ENCODE data around the gene GRIN3B. TPM values are rescaled to one million over a fixed set of nuclear protein-coding genes. Genes with fewer than 3 reads are reported as not detected.
A peak's percentile ranks its signal among the peaks of the same experiment; 100 is the strongest.

GRIN3B gene
- 3.0 TPM for total RNA-seq
- long read RNA-seq, partial matches to known transcripts, result 6 of 16 reads
- long read RNA-seq, other reads (novel, unspliced or antisense), result 8 of 16 reads

GRCh38 chr19:1000095-1000494 lies at the start of gene GRIN3B:
Gene GRIN3B (plus strand): TSS chr19:1000419. CDS start chr19:1000438, 19 bp downstream.
- ATAC-seq (peak; percentile 32 to 35), DNase-seq (peak; percentile 76)
- H3K36me3 ChIP-seq, result no peaks in the 10 kb centered on the region
- intact Hi-C loops (cut with DNase I), result no loop called here
- H3K9me3 ChIP-seq, result no peaks in the 10 kb centered on the region
- peaks cover 26% of the 10 kb centered on the region for H3K4me1 ChIP-seq
- H3K4me3 ChIP-seq, result peak within 1 kb of the TSS; percentile 27
- peak; percentile 51 for TF ChIP-seq CTCF (IDR thresholded peaks at IDR 0.05)
- peaks cover 78% of the 10 kb centered on the region for H3K27me3 ChIP-seq (ENCODE audit: low read depth)
- no peak within 1 kb of the TSS for H3K27ac ChIP-seq

DNA sequence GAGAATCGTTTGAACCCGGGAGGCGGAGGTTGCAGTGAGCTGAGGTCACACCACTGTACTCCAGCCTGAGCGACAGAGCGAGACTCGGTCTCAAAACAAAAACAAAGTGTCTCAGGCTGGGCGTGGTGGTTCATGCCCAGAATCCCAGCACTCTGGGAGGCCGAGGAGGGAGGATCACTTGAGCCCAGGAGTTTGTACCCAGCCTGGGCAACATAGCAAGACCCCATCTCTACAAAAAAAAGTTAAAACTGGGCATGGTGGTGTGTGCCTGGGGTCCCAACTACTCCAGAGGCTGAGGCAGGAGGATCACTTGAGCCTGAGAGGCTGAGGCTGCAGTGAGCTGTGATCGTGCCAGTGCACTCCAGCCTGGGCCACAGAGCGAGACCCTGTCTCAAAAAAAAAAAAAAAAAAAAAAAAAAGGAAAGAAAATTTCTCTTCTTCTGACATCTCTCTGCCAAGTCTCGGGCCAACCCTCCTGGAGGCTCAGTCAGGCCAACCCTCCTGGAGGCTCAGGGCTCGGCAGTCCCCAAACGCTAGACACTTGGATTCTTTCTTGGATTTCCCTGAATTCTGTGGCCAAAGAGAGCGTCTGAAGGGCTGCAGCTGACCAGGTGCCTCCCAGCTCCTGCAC lies 48.1 kb upstream of the GRIN3B start:
- Histone ChIP-seq H3K9me3 (no peaks in the 10 kb centered on the region), H3K4me3 (no peak overlapping the region), H3K27ac (no peak overlapping the region), H3K27me3 (ENCODE audit: low read depth) (no peaks in the 10 kb centered on the region), H3K36me3 (no peaks in the 10 kb centered on the region), H3K4me1 (peaks cover 34% of the 10 kb centered on the region)
- TF ChIP-seq CTCF (IDR thresholded peaks at IDR 0.05), result no peak
- intact Hi-C loops (cut with DNase I), result no loop called here
- ATAC-seq (no peak), DNase-seq (no peak)

DNA sequence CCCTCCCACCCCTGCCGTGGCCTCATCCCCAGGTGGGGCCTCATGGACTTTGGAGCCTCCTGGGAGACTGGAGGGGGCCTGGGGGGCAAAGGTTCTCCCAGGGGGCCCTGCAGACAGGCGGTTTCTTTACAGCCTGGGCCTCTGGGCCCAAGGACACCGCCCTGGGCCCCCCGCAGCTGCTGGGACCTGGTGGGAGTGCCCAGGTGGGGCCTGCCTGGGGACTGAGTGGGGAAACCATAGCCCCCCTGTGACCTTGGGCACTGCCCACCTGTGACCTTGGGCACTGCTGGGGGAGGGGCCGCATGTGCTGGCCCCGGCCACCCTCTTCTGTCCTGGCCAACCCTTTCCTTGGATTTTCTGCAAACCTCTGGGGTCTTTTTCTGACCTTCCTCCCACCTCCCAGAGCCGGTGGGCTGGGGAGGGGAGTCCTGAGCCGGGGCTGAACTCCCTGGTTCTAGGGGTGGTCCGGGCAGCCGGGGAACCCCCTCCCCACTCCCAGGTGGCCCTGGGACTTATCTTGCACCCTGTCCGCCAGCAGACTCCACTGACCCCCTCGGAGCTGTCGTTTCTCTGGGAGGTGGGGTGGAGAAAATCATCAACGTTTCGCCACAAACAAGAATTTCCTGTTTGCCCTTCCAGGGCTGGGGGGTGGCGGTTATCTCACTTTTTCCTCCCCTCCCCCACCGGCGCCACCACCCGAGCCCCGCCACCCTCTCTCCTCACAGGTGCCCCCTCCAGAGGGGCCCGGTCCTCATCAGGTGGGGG lies 47.4 kb upstream of the GRIN3B start:
- no peaks in the 10 kb centered on the region for H3K36me3 ChIP-seq
- intact Hi-C loops (cut with DNase I), result no loop called here
- no peak for TF ChIP-seq CTCF (IDR thresholded peaks at IDR 0.05)
- peak overlapping the region; percentile 15 for H3K27ac ChIP-seq
- DNase-seq (no peak), ATAC-seq (peak; percentile 8 to 14)
- H3K4me1 ChIP-seq, result peaks cover 31% of the 10 kb centered on the region
- H3K27me3 ChIP-seq (ENCODE audit: low read depth), result no peaks in the 10 kb centered on the region
- H3K4me3 ChIP-seq, result peak overlapping the region; percentile 20
- H3K9me3 ChIP-seq, result no peaks in the 10 kb centered on the region

GRCh38 chr19:953445-954271 lies 46.6 kb upstream of the GRIN3B start:
- Histone ChIP-seq H3K27ac (peak overlapping the region; percentile 15), H3K4me3 (peak overlapping the region; percentile 20), H3K36me3 (no peaks in the 10 kb centered on the region), H3K9me3 (no peaks in the 10 kb centered on the region), H3K4me1 (peaks cover 25% of the 10 kb centered on the region), H3K27me3 (ENCODE audit: low read depth) (no peaks in the 10 kb centered on the region)
- no peak for DNase-seq
- TF ChIP-seq CTCF (IDR thresholded peaks at IDR 0.05), result no peak
- no peak for ATAC-seq
- intact Hi-C loops (cut with DNase I), result no loop called here

DNA sequence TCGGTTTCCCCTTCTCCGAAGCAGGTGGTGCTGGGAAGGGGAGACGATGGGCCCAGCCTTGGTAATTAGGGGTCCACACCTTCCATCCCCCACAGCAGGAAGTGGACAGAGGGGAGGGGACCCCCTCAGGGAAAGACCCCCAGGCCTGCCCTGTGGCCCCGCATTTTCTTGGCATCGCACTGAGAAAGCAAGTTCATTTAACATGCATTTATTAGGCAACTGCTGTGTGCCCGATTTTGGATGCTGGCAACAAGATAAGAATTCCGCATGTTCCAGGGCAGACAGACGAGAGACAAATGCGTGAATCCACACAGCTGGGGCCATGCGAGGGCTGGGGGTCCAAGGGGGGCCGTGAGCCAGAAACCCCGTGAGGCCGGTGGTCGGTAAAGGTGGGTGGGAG lies 45.9 kb upstream of the GRIN3B start:
- no peaks in the 10 kb centered on the region for H3K27me3 ChIP-seq (ENCODE audit: low read depth)
- no peaks in the 10 kb centered on the region for H3K36me3 ChIP-seq
- H3K27ac ChIP-seq, result no peak overlapping the region
- no peak overlapping the region for H3K4me3 ChIP-seq
- no peak for TF ChIP-seq CTCF (IDR thresholded peaks at IDR 0.05)
- DNase-seq, result no peak
- intact Hi-C loops (cut with DNase I), result no loop called here
- H3K4me1 ChIP-seq, result peaks cover 25% of the 10 kb centered on the region
- no peak for ATAC-seq
- H3K9me3 ChIP-seq, result no peaks in the 10 kb centered on the region

Measured in lower lobe of right lung (tissue), 2 donors.